IMR-90 (cell line): ENCODE data around the gene COL18A1. TPM values are rescaled to one million over a fixed set of nuclear protein-coding genes. Genes with fewer than 3 reads are reported as not detected.

Experiments
- ATAC-seq: fragments of 200-7000 bp; cut with Tn5 transposase; 2 replicates; pipeline ENCODE4 v1.9.1; 2020; ENCODE audit warnings: low read depth, mild to moderate bottlenecking, moderate library complexity
- BruUV-seq: library from RNA; stranded (reverse); fragments of 400-500 nt; replicated peaks from 2 replicates; lab custom pipeline; 2021; lab: Mats Ljungman, UMichigan
- CTCF ChIA-PET: fragments of 300-600 bp; formaldehyde crosslinking; extraction: SDS; loops from one replicate; lab custom pipeline; 2021; ENCODE audit warnings: antibody characterized with exemption; lab: Yijun Ruan, JAX
- POLR2A ChIA-PET: fragments of 300-600 bp; sonication (Branson Sonifier 250); formaldehyde crosslinking; loops from one replicate; lab custom pipeline; 2022; ENCODE audit warnings: antibody characterized with exemption; ENCODE audit not compliant: unreplicated experiment; lab: Charles Lee
- DNase-seq: peaks from one replicate; pipeline ENCODE4 v3.0.0; 2013
- H2AFZ ChIP-seq: replicated peaks from 2 replicates; pipeline ENCODE3; 2013; ENCODE audit warnings: low read length, mild to moderate bottlenecking; ENCODE audit not compliant: poor library complexity
- H2AK5ac ChIP-seq: 2 replicates; pipeline ENCODE4 v1.6.1; 2013; ENCODE audit warnings: low read depth, low read length, inconsistent platforms
- H2AK9ac ChIP-seq: replicated peaks from 2 replicates; pipeline ENCODE3; 2013; ENCODE audit warnings: mild to moderate bottlenecking, low read depth, low read length, moderate library complexity; ENCODE audit not compliant: poor library complexity
- H2BK120ac ChIP-seq: 2 replicates; pipeline ENCODE4 v1.6.1; 2013; ENCODE audit warnings: low read depth, low read length, inconsistent platforms
- H2BK15ac ChIP-seq: 3 replicates; pipeline ENCODE4 v1.6.1; 2013; ENCODE audit warnings: low read depth, low read length, inconsistent platforms
- H2BK20ac ChIP-seq: 2 replicates; pipeline ENCODE4 v1.6.1; 2013; ENCODE audit warnings: low read depth, mild to moderate bottlenecking, inconsistent platforms, low read length, moderate library complexity
- H2BK5ac ChIP-seq: 2 replicates; pipeline ENCODE4 v1.6.1; 2013; ENCODE audit warnings: mild to moderate bottlenecking, low read depth, low read length, inconsistent platforms; ENCODE audit not compliant: poor library complexity, severe bottlenecking
- H3K14ac ChIP-seq: replicated peaks from 2 replicates; pipeline ENCODE4 v1.6.1; 2013; ENCODE audit warnings: low read depth, low read length, inconsistent platforms
- H3K18ac ChIP-seq: 2 replicates; pipeline ENCODE4 v1.6.1; 2013; ENCODE audit warnings: low read depth, low read length, control low read depth
- H3K23ac ChIP-seq: 2 replicates; pipeline ENCODE4 v1.6.1; 2013; ENCODE audit warnings: low read depth, low read length, inconsistent platforms
- H3K27ac ChIP-seq: 2 replicates; pipeline ENCODE4 v1.5.1; 2013; ENCODE audit warnings: mild to moderate bottlenecking, control low read depth, low read length; ENCODE audit not compliant: insufficient read depth
- H3K27me3 ChIP-seq: 2 replicates; pipeline ENCODE4 v1.6.1; 2013; ENCODE audit warnings: low read length; ENCODE audit not compliant: control insufficient read depth, insufficient read depth
- H3K36me3 ChIP-seq: 2 replicates; pipeline ENCODE4 v1.6.1; 2013; ENCODE audit warnings: low read length, mixed read lengths; ENCODE audit not compliant: control insufficient read depth, insufficient read depth
- H3K4ac ChIP-seq: 2 replicates; pipeline ENCODE4 v1.6.1; 2013; ENCODE audit warnings: low read depth, low read length, inconsistent platforms
- H3K4me1 ChIP-seq: 2 replicates; pipeline ENCODE4 v1.6.1; 2013; ENCODE audit warnings: low read length, mixed read lengths; ENCODE audit not compliant: control insufficient read depth, insufficient read depth
- H3K4me2 ChIP-seq: 2 replicates; pipeline ENCODE4 v1.6.1; 2013; ENCODE audit warnings: low read depth, mild to moderate bottlenecking, control low read depth, low read length, moderate library complexity
- H3K4me3 ChIP-seq: 2 replicates; pipeline ENCODE4 v1.5.1; 2013; ENCODE audit warnings: low read depth, mild to moderate bottlenecking, control low read depth, low read length, moderate library complexity; ENCODE audit not compliant: insufficient read depth
- H3K56ac ChIP-seq: 2 replicates; pipeline ENCODE4 v1.6.1; 2013; ENCODE audit warnings: low read length, inconsistent platforms; ENCODE audit not compliant: insufficient read depth; ENCODE audit errors: extremely low read depth
- H3K79me1 ChIP-seq, 2 experiments: 2 replicates each; pipeline ENCODE4 v1.6.1; 2013; ENCODE audit warnings: low read length in 2 of 2, inconsistent platforms in 1 of 2, low read depth in 1 of 2
- H3K9ac ChIP-seq: 2 replicates; pipeline ENCODE4 v1.6.1; 2013; ENCODE audit warnings: low read depth, low read length, control low read depth
- H3K9me1 ChIP-seq: 2 replicates; pipeline ENCODE4 v1.6.1; 2013; ENCODE audit warnings: low read length, inconsistent platforms; ENCODE audit not compliant: insufficient read depth
- H3K9me3 ChIP-seq: 2 replicates; pipeline ENCODE4 v1.6.1; 2013; ENCODE audit warnings: low read length; ENCODE audit not compliant: control insufficient read depth, insufficient read depth
- H4K20me1 ChIP-seq: 2 replicates; pipeline ENCODE4 v1.6.1; 2013; ENCODE audit warnings: low read length, inconsistent platforms; ENCODE audit not compliant: insufficient read depth
- H4K5ac ChIP-seq: 2 replicates; pipeline ENCODE4 v1.6.1; 2013; ENCODE audit warnings: mild to moderate bottlenecking, low read depth, low read length, control low read depth
- H4K8ac ChIP-seq, 2 experiments: 2 replicates each; pipeline ENCODE4 v1.6.1; 2013; ENCODE audit warnings: low read depth in 2 of 2, low read length in 2 of 2, control low read depth in 1 of 2, inconsistent platforms in 1 of 2
- H4K91ac ChIP-seq: 2 replicates; pipeline ENCODE4 v1.6.1; 2013; ENCODE audit warnings: low read depth, low read length, inconsistent platforms; ENCODE audit not compliant: insufficient read depth
- BHLHE40 ChIP-seq: fragments of 150-350 bp; IDR thresholded peaks from 2 replicates; pipeline ENCODE4 v1.6.1; 2016; ENCODE audit warnings: mild to moderate bottlenecking, low read depth, low read length
- CEBPB ChIP-seq: IDR thresholded peaks from 2 replicates; pipeline ENCODE4 v1.6.1; 2012; ENCODE audit warnings: low read depth, low read length, improper control_type of control experiment
- CHD1 ChIP-seq: IDR thresholded peaks from 2 replicates; pipeline ENCODE4 v1.6.1; 2012; ENCODE audit warnings: low read depth, low read length, improper control_type of control experiment
- CTCF ChIP-seq: conservative IDR thresholded peaks from 2 replicates; pipeline ENCODE4 v1.5.1; 2012; ENCODE audit warnings: mild to moderate bottlenecking, low read depth, low read length, improper control_type of control experiment
- ELK1 ChIP-seq: fragments of 150-350 bp; IDR thresholded peaks from 2 replicates; pipeline ENCODE4 v1.6.1; 2016; ENCODE audit warnings: low read depth, mild to moderate bottlenecking, low read length, moderate library complexity, borderline replicate concordance
- FOS ChIP-seq: fragments of 150-350 bp; IDR thresholded peaks from 2 replicates; pipeline ENCODE4 v1.6.1; 2016; ENCODE audit warnings: low read depth, low read length
- MAFK ChIP-seq: IDR thresholded peaks from 2 replicates; pipeline ENCODE4 v1.6.1; 2012; ENCODE audit warnings: low read depth, low read length, improper control_type of control experiment
- MAZ ChIP-seq: IDR thresholded peaks from 2 replicates; pipeline ENCODE4 v1.6.1; 2012; ENCODE audit warnings: low read depth, mild to moderate bottlenecking, low read length, improper control_type of control experiment, moderate library complexity, borderline replicate concordance
- MXI1 ChIP-seq: IDR thresholded peaks from 2 replicates; pipeline ENCODE4 v1.6.1; 2012; ENCODE audit warnings: low read depth, mild to moderate bottlenecking, low read length, moderate library complexity, borderline replicate concordance
- NFE2L2 ChIP-seq: fragments of 150-350 bp; IDR thresholded peaks from 2 replicates; pipeline ENCODE4 v1.6.1; 2016; ENCODE audit warnings: low read depth, mild to moderate bottlenecking, low read length
- POLR2A ChIP-seq: IDR thresholded peaks from 2 replicates; pipeline ENCODE4 v1.6.1; 2012; ENCODE audit warnings: mild to moderate bottlenecking, low read depth, low read length
- RAD21 ChIP-seq: IDR thresholded peaks from 2 replicates; pipeline ENCODE4 v1.6.1; 2012; ENCODE audit warnings: low read length, improper control_type of control experiment
- RCOR1 ChIP-seq: IDR thresholded peaks from 2 replicates; pipeline ENCODE4 v1.6.1; 2012; ENCODE audit warnings: mild to moderate bottlenecking, low read length, improper control_type of control experiment; ENCODE audit not compliant: insufficient replicate concordance
- SMC3 ChIP-seq: fragments of 150-350 bp; IDR thresholded peaks from 2 replicates; pipeline ENCODE4 v1.6.1; 2016; ENCODE audit warnings: low read depth, mild to moderate bottlenecking, antibody characterized with exemption, low read length, moderate library complexity
- USF2 ChIP-seq: fragments of 150-350 bp; IDR thresholded peaks from 2 replicates; pipeline ENCODE4 v1.6.1; 2017; ENCODE audit warnings: mild to moderate bottlenecking, antibody characterized with exemption, low read length, low read depth
- WGBS, 2 experiments: methylation state at CpG; one replicate each; pipeline versions ENCODE4 v1.1.5 to v1.1.7; 2013; ENCODE audit warnings: missing lambda C conversion rate in 2 of 2; ENCODE audit not compliant: insufficient read length in 1 of 2; ENCODE audit errors: extremely low coverage in 2 of 2; 5-methylcytosine and 5-hydroxymethylcytosine counted together
- dilution Hi-C: fragments of 300-500 bp; cut with HindIII; formaldehyde crosslinking; loops from one replicate; pipeline ENCODE4 v1.14.3; 2018; ENCODE audit warnings: low sequenced_read_pairs; ENCODE audit not compliant: unreplicated experiment
- in situ Hi-C: fragments of 300-500 bp; cut with MboI; formaldehyde crosslinking; loops from 3 replicates; pipeline ENCODE4 v1.14.3; 2019; ENCODE audit warnings: low sequenced_read_pairs, inconsistent platforms, mixed read lengths
- intact Hi-C: fragments of 100-400 bp; cut with micrococcal nuclease; formaldehyde crosslinking; loops from 2 replicates; pipeline ENCODE4 v1.10.0; 2022
- polyA plus RNA-seq, 3 experiments: library from polyadenylated mRNA; depleted of rRNA; stranded (reverse); fragments of >200 nt; gene quantifications; 2 replicates each; pipeline ENCODE4 v1.2.3, GENCODE V29; 2012; ENCODE audit warnings: low replicate concordance in 1 of 3
- total RNA-seq: library from RNA; depleted of rRNA; stranded (reverse); fragments of >200 nt; gene quantifications from 2 replicates; pipeline ENCODE4 v1.2.3, GENCODE V29; 2012

COL18A1 gene
- total and polyA plus RNA-seq, 2 of the 4 experiments (the other 2 are of a cell fraction) = 4.3 to 46.7 TPM

GRCh38 chr21:45548711-45549491 is 143.9 kb downstream of the COL18A1 start:
- no peak overlapping the region for H3K27ac ChIP-seq
- no peak overlapping the region for H3K23ac ChIP-seq
- dilution Hi-C loops (no loop called here), in situ Hi-C loops (no loop called here), intact Hi-C loops (no loop called here)
- H2AFZ ChIP-seq = peak overlapping the region; percentile 41
- no peak overlapping the region for H2BK5ac ChIP-seq
- H2AK5ac ChIP-seq = peak overlapping the region; percentile 59; the same call in 1 of the 2 replicates
- H4K8ac ChIP-seq = no peak overlapping the region
- POLR2A ChIA-PET = no interaction called here
- no peak overlapping the region for H3K4me2 ChIP-seq
- H3K36me3 ChIP-seq = no peaks in the 10 kb centered on the region
- no peak overlapping the region for H3K14ac ChIP-seq
- no peak for ATAC-seq
- no TSS peak for BruUV-seq
- no peak overlapping the region for H4K91ac ChIP-seq
- H4K5ac ChIP-seq = no peak overlapping the region
- H3K4me3 ChIP-seq = no peak overlapping the region
- CTCF ChIA-PET = no interaction called here
- peaks cover 10% of the 10 kb centered on the region for H3K27me3 ChIP-seq
- H3K9me3 ChIP-seq = no peaks in the 10 kb centered on the region
- no peaks in the 10 kb centered on the region for H4K20me1 ChIP-seq
- no peak overlapping the region for H3K56ac ChIP-seq
- H3K9ac ChIP-seq = no peak overlapping the region
- no peak overlapping the region for H3K4ac ChIP-seq
- 0 out of 2 replicates have a peak, but pooled peaks cover 2% of the 10 kb centered on the region for H3K4me1 ChIP-seq
- DNase-seq = no peak
- WGBS, 2 experiments = 58% methylated on average over 2 of the region's 9 CpGs; no CpG with 5 or more reads in 1 of the 2 experiments
- H3K18ac ChIP-seq = no peak overlapping the region
- no peak overlapping the region for H2AK9ac ChIP-seq
- H3K9me1 ChIP-seq = 0 out of 2 replicates have a peak, but pooled peaks cover 9% of the 10 kb centered on the region
- no peak overlapping the region for H2BK15ac ChIP-seq
- TF ChIP-seq NFE2L2 = no peak
- TF ChIP-seq RAD21 = no peak
- no peak for TF ChIP-seq MAZ
- TF ChIP-seq ELK1 = no peak
- TF ChIP-seq POLR2A = no peak
- TF ChIP-seq USF2 = no peak
- no peak for TF ChIP-seq RCOR1
- no peak for TF ChIP-seq CEBPB
- TF ChIP-seq FOS = no peak
- TF ChIP-seq MAFK = no peak
- TF ChIP-seq BHLHE40 = no peak
- no peak for TF ChIP-seq CHD1
- no peak for TF ChIP-seq MXI1
- no peak for TF ChIP-seq CTCF
- no peak for TF ChIP-seq SMC3
- no peak overlapping the region for H2BK20ac ChIP-seq
- no peak overlapping the region for H2BK120ac ChIP-seq
- H3K79me1 ChIP-seq = no peaks in the 10 kb centered on the region
